Mesendoderm (in vitro differentiated cells): ENCODE measurements around the gene UGDH.

Experiments used
- DNase-seq: peaks from one replicate; pipeline ENCODE4 v3.0.0; 2013
- H2AK5ac ChIP-seq: 2 replicates; pipeline ENCODE4 v1.6.1; 2013; ENCODE audit warnings: low read length, inconsistent platforms
- H2BK120ac ChIP-seq: 2 replicates; pipeline ENCODE4 v1.6.1; 2013; ENCODE audit warnings: low read depth, mild to moderate bottlenecking, low read length, moderate library complexity, mixed read lengths
- H2BK15ac ChIP-seq: replicated peaks from 2 replicates; pipeline ENCODE4 v1.6.1; 2013; ENCODE audit warnings: low read depth, mild to moderate bottlenecking, moderate library complexity
- H2BK5ac ChIP-seq: 2 replicates; pipeline ENCODE4 v1.6.1; 2013; ENCODE audit warnings: low read length, inconsistent platforms
- H3K18ac ChIP-seq: 2 replicates; pipeline ENCODE4 v1.6.1; 2013; ENCODE audit warnings: mild to moderate bottlenecking, low read length, mixed read lengths
- H3K23ac ChIP-seq: one replicate; pipeline ENCODE4 v1.6.1; 2013; ENCODE audit warnings: low read length
- H3K27ac ChIP-seq: 2 replicates; pipeline ENCODE4 v1.5.1; 2013; ENCODE audit warnings: low read depth, mild to moderate bottlenecking, inconsistent platforms, low read length, moderate library complexity
- H3K27me3 ChIP-seq: 2 replicates; pipeline ENCODE4 v1.6.1; 2013; ENCODE audit warnings: low read length, control low read depth, mild to moderate bottlenecking, inconsistent platforms; ENCODE audit not compliant: insufficient read depth, poor library complexity
- H3K36me3 ChIP-seq: 2 replicates; pipeline ENCODE4 v1.6.1; 2013; ENCODE audit warnings: low read length, inconsistent platforms; ENCODE audit not compliant: control insufficient read depth, insufficient read depth
- H3K4ac ChIP-seq: one replicate; pipeline ENCODE4 v1.6.1; 2013; ENCODE audit warnings: low read depth, mild to moderate bottlenecking, low read length, moderate library complexity
- H3K4me1 ChIP-seq: 2 replicates; pipeline ENCODE4 v1.6.1; 2013; ENCODE audit warnings: low read depth, low read length, inconsistent platforms; ENCODE audit not compliant: control insufficient read depth
- H3K4me2 ChIP-seq: 2 replicates; pipeline ENCODE4 v1.6.1; 2013; ENCODE audit warnings: low read length
- H3K4me3 ChIP-seq: 2 replicates; pipeline ENCODE4 v1.5.1; 2013; ENCODE audit warnings: mild to moderate bottlenecking, low read length
- H3K56ac ChIP-seq: one replicate; pipeline ENCODE4 v1.6.1; 2013; ENCODE audit warnings: low read length
- H3K79me1 ChIP-seq: 2 replicates; pipeline ENCODE4 v1.6.1; 2013; ENCODE audit warnings: low read length, inconsistent platforms
- H3K79me2 ChIP-seq: 2 replicates; pipeline ENCODE4 v1.6.1; 2013; ENCODE audit warnings: mild to moderate bottlenecking, low read length; ENCODE audit not compliant: control insufficient read depth, insufficient read depth
- H3K9ac ChIP-seq: 2 replicates; pipeline ENCODE4 v1.6.1; 2013; ENCODE audit warnings: low read length, inconsistent platforms
- H4K5ac ChIP-seq: one replicate; pipeline ENCODE4 v1.6.1; 2013; ENCODE audit warnings: low read length
- H4K8ac ChIP-seq: one replicate; pipeline ENCODE4 v1.6.1; 2013; ENCODE audit warnings: low read depth, mild to moderate bottlenecking, control low read depth, low read length, moderate library complexity
- WGBS: extraction: QIAGEN DNeasy Blood & Tissue Kit; methylation state at CpG from one replicate; pipeline ENCODE4 v1.1.7; 2013; ENCODE audit warnings: low lambda C conversion rate, missing lambda C conversion rate; ENCODE audit not compliant: insufficient coverage; ENCODE audit errors: extremely low coverage; 5-methylcytosine and 5-hydroxymethylcytosine counted together

The UGDH gene

GRCh38 chr4:39528061-39528465, 824 bp upstream of the UGDH start:
- no peak overlapping the region for H2AK5ac ChIP-seq
- no peak overlapping the region for H2BK120ac ChIP-seq
- peak overlapping the region; percentile 86 for H3K4me3 ChIP-seq
- H4K5ac ChIP-seq: no peak overlapping the region
- peak overlapping the region; percentile 34 for H3K4me2 ChIP-seq
- peak overlapping the region; percentile 88 for H3K9ac ChIP-seq
- H4K8ac ChIP-seq: no peak overlapping the region
- H2BK15ac ChIP-seq: no peak overlapping the region
- no peaks in the 10 kb centered on the region for H3K4me1 ChIP-seq
- H3K23ac ChIP-seq: no peak overlapping the region
- H3K79me1 ChIP-seq: peaks cover 5% of the 10 kb centered on the region
- peak overlapping the region; percentile 94 for H3K27ac ChIP-seq
- WGBS: no CpG with 5 or more reads among the region's 21 CpGs
- no peaks in the 10 kb centered on the region for H3K27me3 ChIP-seq
- H3K4ac ChIP-seq: no peak overlapping the region
- peaks cover 24% of the 10 kb centered on the region for H3K79me2 ChIP-seq
- peak overlapping the region; percentile 46 for H3K18ac ChIP-seq
- no peaks in the 10 kb centered on the region for H3K36me3 ChIP-seq
- H3K56ac ChIP-seq: peak overlapping the region; percentile 98
- no peak for DNase-seq
- no peak overlapping the region for H2BK5ac ChIP-seq

DNA sequence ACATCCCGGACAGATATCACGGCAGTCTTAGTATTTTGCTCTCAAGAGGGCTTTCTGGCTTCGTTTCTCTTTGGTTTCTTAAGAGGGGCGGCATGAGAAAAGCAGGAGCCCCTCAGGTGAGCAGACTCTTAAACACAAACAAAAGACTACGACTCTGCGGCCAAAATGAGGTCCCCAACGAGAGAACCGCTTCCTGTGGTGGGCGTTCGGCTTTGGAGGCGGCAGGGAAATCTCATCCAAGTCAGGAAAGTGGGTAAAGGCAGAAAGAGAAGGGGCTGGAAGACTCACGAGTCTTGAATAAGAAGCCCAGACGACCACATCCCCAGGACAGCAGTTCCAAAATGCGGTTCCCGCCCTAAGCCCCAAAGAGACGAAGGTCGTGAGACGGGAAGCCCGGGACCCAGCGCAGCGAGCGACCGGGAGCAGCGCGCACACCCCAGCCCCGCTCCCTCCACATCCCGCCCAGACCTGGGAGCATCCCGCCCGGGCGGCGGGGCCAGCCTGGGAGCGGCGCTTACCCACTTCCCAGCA, 409 bp downstream of the UGDH start:
- Histone ChIP-seq H3K18ac (peak overlapping the region; percentile 16), H3K4me2 (peak overlapping the region; percentile 5), H2BK15ac (no peak overlapping the region), H2AK5ac (no peak overlapping the region), H3K27me3 (no peaks in the 10 kb centered on the region), H3K4ac (peak overlapping the region; percentile 81), H4K5ac (no peak overlapping the region), H3K4me3 (peak overlapping the region; percentile 87), H3K79me2 (peaks cover 24% of the 10 kb centered on the region), H3K9ac (peak overlapping the region; percentile 86), H2BK5ac (no peak overlapping the region), H3K23ac (no peak overlapping the region), H4K8ac (no peak overlapping the region), H3K56ac (peak overlapping the region; percentile 90), H3K4me1 (no peaks in the 10 kb centered on the region), H3K27ac (peak overlapping the region; percentile 95), H3K79me1 (peaks cover 5% of the 10 kb centered on the region), H2BK120ac (no peak overlapping the region), H3K36me3 (no peaks in the 10 kb centered on the region)
- no CpG with 5 or more reads among the region's 33 CpGs for WGBS
- DNase-seq: no peak

DNA sequence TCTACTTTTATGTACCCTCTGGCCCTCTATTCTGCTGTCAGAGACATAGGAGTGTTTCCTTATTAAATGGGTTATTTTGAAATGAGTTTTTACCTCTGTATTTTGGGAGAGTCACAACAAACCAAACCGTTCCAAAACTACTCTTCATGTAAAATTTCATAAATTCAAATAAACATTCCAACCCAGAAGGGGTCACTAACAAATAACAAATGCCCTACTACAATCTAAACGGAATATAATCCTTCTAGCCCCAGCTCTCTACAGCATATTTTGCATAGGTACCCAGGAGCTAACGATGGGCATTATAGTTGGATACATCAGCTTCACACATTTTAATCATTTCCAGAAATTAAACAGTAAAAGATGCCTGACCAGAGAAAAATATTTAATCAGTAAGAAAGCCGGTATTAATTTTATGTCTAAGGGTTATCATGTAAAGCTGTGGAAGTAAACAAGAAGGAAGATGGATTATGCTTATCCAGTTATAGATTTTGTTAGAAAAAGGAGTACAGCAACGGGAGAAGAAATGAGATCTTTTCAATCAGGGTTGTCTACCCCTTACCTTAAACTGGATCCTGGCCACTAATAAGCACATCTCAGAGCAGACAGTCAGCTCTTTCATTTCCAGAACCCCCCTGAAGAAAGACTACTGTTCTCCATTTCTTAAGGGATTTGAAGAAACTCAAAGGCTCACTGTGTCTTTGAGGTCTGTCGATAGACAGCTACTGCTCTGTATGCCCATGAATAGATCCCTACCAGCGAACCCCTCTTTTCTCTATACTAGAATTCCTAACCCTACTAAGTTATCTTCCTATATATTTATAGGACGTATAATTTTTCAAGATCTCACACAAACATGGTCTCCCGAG, 1.2 kb downstream of the UGDH start:
- whole genome bisulfite sequencing: no CpG with 5 or more reads among the region's 9 CpGs
- no peak for DNase-seq

GRCh38 chr4:39524161-39524957, 2.9 kb downstream of the UGDH start:
- no peak overlapping the region for H4K5ac ChIP-seq
- H4K8ac ChIP-seq: no peak overlapping the region
- no peak overlapping the region for H2BK15ac ChIP-seq
- H3K4me1 ChIP-seq: no peaks in the 10 kb centered on the region
- H3K4ac ChIP-seq: no peak overlapping the region
- DNase-seq: no peak
- H3K4me3 ChIP-seq: no peak overlapping the region
- H3K79me1 ChIP-seq: peaks cover 5% of the 10 kb centered on the region
- H2AK5ac ChIP-seq: no peak overlapping the region
- no peaks in the 10 kb centered on the region for H3K27me3 ChIP-seq
- H3K4me2 ChIP-seq: no peak overlapping the region
- H2BK120ac ChIP-seq: no peak overlapping the region
- no peak overlapping the region for H2BK5ac ChIP-seq
- no peaks in the 10 kb centered on the region for H3K36me3 ChIP-seq
- no peak overlapping the region for H3K9ac ChIP-seq
- WGBS: no CpG with 5 or more reads among the region's 7 CpGs
- no peak overlapping the region for H3K27ac ChIP-seq
- no peak overlapping the region for H3K18ac ChIP-seq
- peaks cover 24% of the 10 kb centered on the region for H3K79me2 ChIP-seq
- H3K56ac ChIP-seq: no peak overlapping the region
- no peak overlapping the region for H3K23ac ChIP-seq

More for the DNA sequence above, 1.2 kb downstream of the UGDH start:
- Histone ChIP-seq H2BK120ac (no peak overlapping the region), H3K27me3 (no peaks in the 10 kb centered on the region), H3K4ac (peak overlapping the region; percentile 81), H2AK5ac (no peak overlapping the region), H3K27ac (peak overlapping the region; percentile 95), H3K4me2 (peak overlapping the region; percentile 6), H3K4me3 (peak overlapping the region; percentile 87), H3K79me1 (peaks cover 5% of the 10 kb centered on the region), H3K79me2 (peaks cover 24% of the 10 kb centered on the region), H3K4me1 (no peaks in the 10 kb centered on the region), H4K8ac (no peak overlapping the region), H3K23ac (no peak overlapping the region), H3K36me3 (no peaks in the 10 kb centered on the region), H4K5ac (no peak overlapping the region), H3K18ac (peak overlapping the region; percentile 16), H3K56ac (peak overlapping the region; percentile 90), H2BK15ac (no peak overlapping the region), H3K9ac (peak overlapping the region; percentile 86), H2BK5ac (no peak overlapping the region)

DNA sequence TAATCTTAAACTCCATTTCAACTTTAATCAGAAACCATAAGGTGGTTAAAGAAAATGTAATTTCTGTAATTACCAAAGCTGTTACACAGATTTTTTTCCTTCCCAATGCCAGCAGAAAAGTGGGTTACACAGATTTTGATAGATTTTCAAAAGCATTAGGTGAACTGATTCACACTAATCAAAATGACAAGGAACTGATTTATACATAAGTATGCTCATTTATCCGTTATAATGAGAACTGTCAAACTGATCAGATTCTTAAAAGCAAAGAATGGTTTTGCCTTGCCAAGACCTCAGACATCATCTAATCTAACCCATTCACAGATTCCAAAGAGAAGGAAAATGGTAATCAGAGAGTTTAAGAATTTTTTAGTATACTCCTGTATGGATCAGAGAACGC, 5.2 kb downstream of the UGDH start:
- Histone ChIP-seq H3K27me3 (no peaks in the 10 kb centered on the region), H3K56ac (no peak overlapping the region), H3K9ac (no peak overlapping the region), H2BK120ac (no peak overlapping the region), H3K18ac (no peak overlapping the region), H4K5ac (no peak overlapping the region), H3K4ac (no peak overlapping the region), H2AK5ac (no peak overlapping the region), H3K27ac (no peak overlapping the region), H4K8ac (no peak overlapping the region), H3K79me1 (peaks cover 5% of the 10 kb centered on the region), H3K4me3 (no peak overlapping the region), H3K4me1 (no peaks in the 10 kb centered on the region), H3K36me3 (no peaks in the 10 kb centered on the region), H3K79me2 (peaks cover 23% of the 10 kb centered on the region), H2BK5ac (no peak overlapping the region), H2BK15ac (no peak overlapping the region), H3K4me2 (no peak overlapping the region), H3K23ac (no peak overlapping the region)
- no peak for DNase-seq
- WGBS: no CpG with 5 or more reads among the region's 2 CpGs
